Prostate gland (tissue), 2 donors: ENCODE measurements around the gene PSAT1. TPM values are rescaled to one million over a fixed set of nuclear protein-coding genes. Genes with fewer than 3 reads are reported as not detected.

Experiments
- DNase-seq: peaks from one replicate; pipeline ENCODE4 v3.0.0-alpha.2; 2019; ENCODE audit warnings: low spot score
- H3K27ac ChIP-seq, 2 donors: fragments of 200-600 bp; sonication (generic); 2 replicates each; pipeline ENCODE4 v1.5.1; 2017 to 2019
- H3K27me3 ChIP-seq: fragments of 200-600 bp; sonication (generic); replicated peaks from 2 replicates; pipeline ENCODE4 v1.5.1; 2019; ENCODE audit not compliant: insufficient read depth
- H3K36me3 ChIP-seq, 2 donors: fragments of 200-600 bp; sonication (generic); 1 replicate in 1 of 2; 2 replicates in 1 of 2; pipeline versions ENCODE4 v1.5.1 to v1.8.1; 2017 to 2019
- H3K4me1 ChIP-seq: fragments of 200-600 bp; sonication (generic); replicated peaks from 2 replicates; pipeline ENCODE4 v1.5.1; 2019
- H3K4me3 ChIP-seq, 2 donors: fragments of 200-600 bp; sonication (generic); 2 replicates each; pipeline ENCODE4 v1.5.1; 2017 to 2019
- H3K9me3 ChIP-seq: fragments of 200-600 bp; sonication (generic); 2 replicates; pipeline ENCODE4 v1.5.1; 2017
- CTCF ChIP-seq, 4 experiments: fragments of 200-600 bp in 2 of 4; fragments of 450-650 bp in 2 of 4; sonication (generic) in 2 of 4; IDR thresholded peaks; 1 replicate in 3 of 4; 2 replicates in 1 of 4; pipeline ENCODE4 v1.5.1; 2016 to 2019; ENCODE audit warnings: antibody characterized with exemption in 4 of 4, mild to moderate bottlenecking in 2 of 4, moderate library complexity in 2 of 4
- POLR2A ChIP-seq: fragments of 450-650 bp; IDR thresholded peaks from one replicate; pipeline ENCODE4 v1.6.1; 2016; ENCODE audit warnings: antibody characterized with exemption, mild to moderate bottlenecking
- POLR2AphosphoS5 ChIP-seq: sonication (generic); formaldehyde crosslinking; IDR thresholded peaks from one replicate; pipeline ENCODE4 v1.6.1; 2017; ENCODE audit warnings: antibody characterized with exemption
- WGBS: methylation state at CpG from one replicate; pipeline ENCODE4 v1.1.5; 2018; 5-methylcytosine and 5-hydroxymethylcytosine counted together
- intact Hi-C: fragments of 100-400 bp; cut with DNase I; formaldehyde crosslinking; loops from one replicate; pipeline ENCODE4 v1.14.2; 2022
- total RNA-seq, 2 donors: library from RNA; depleted of rRNA; stranded (reverse); fragments of >200 nt; gene quantifications; one replicate each; pipeline ENCODE4 v1.1.0, GENCODE V29; 2016

Gene PSAT1
- total RNA-seq, 2 donors from 2014 or later, result 30.4 to 45.8 TPM

- Histone ChIP-seq H3K9me3 (no peaks in the 10 kb centered on the region), H3K4me1 (peaks cover 6% of the 10 kb centered on the region), H3K27ac (peak overlapping the region; percentile 32 to 68), H3K4me3 (peak overlapping the region in 1 of 2 donors; percentile 1), H3K36me3 (no peaks in the 10 kb centered on the region), H3K27me3 (no peaks in the 10 kb centered on the region)
- 48% methylated on average over 7 of the region's 7 CpGs for WGBS
- DNase-seq, result no peak
- TF ChIP-seq POLR2A, result no peak
- no peak for TF ChIP-seq CTCF (IDR thresholded peaks at IDR 0.05)
- no peak for TF ChIP-seq POLR2AphosphoS5
- intact Hi-C loops, result no loop called here
These were observed 74.1 kb downstream of the PSAT1 start for GRCh38 chr9:78370991-78371390.

DNA sequence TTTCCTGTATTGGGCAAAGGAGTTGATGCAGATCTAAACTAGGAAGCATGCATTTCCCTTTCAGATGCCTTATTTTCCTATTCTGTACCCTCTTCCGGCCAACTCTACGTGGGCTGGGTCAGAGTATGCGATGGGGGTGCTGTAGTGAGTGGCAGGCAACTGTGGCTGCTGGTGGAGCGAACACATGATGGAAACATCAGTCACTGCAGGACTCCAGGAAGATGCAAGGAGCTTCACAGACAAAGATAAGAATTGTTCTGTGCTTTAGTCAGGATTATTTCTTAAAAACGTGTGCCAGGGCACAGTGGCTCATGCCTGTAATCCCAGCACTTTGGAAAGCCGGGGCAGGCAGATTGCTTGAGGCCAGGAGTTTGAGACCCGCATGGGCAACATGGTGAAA is 75.1 kb downstream of the PSAT1 start:
- WGBS, result 73% methylated on average over 7 of the region's 7 CpGs
- H3K4me3 ChIP-seq, result no peak overlapping the region

More for the DNA sequence above, 75.1 kb downstream of the PSAT1 start:
- intact Hi-C loops, result no loop called here
- DNase-seq, result no peak
- TF ChIP-seq POLR2AphosphoS5 (no peak), POLR2A (no peak), CTCF (IDR thresholded peaks at IDR 0.05) (no peak)
- Histone ChIP-seq H3K27me3 (no peaks in the 10 kb centered on the region), H3K27ac (no peak overlapping the region), H3K4me1 (peaks cover 6% of the 10 kb centered on the region), H3K36me3 (no peaks in the 10 kb centered on the region), H3K9me3 (no peaks in the 10 kb centered on the region)

Other genes with a start within 250 kb of the PSAT1 start
- gene CEP78, start 61.0 kb upstream of the PSAT1 start, total RNA-seq, result 10 to 100 TPM; 12.0 to 16.5 TPM